ENCODE results near the gene KNCN.

Gene KNCN

DNA sequence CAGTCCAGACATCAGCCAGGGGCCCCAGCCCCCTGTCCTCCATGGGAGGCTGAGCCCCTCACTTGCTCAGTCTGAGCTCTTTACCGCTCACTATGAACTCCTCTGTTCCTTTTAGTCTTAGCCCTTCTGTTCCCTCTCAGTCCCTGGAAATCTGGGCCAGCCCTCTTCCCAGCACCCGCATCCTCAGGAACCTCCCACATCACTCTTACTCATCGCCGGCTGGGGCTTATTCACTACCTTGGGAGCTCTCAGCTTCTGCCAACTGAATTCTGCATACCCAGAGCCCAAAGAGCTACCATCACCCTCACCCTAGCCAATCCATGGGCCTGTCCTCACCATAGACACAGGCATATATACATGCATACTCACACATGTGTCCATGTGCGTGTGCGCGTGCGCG is 11.5 kb downstream of the KNCN start:
- DNase-seq: no peak

DNA sequence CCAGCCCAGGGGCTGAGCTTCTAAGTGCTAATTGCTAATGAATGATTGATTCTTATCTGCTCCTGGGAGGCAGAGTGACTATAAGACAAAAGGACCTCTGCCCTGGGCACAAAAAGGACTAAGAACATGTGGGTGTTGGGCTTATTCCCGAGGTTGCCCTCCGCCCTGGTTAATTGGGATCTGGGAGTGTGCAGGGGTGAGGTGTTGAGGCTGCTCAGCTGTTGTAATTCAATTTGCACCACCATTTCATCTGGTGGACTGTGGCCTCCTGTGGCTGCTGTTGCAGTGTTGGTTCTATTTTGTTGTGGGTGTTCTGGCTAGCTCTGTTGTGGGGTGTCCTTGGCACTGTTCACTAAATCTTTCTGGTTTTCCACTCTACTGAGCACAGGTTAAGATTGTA is 13.3 kb downstream of the KNCN start:
- no peak for DNase-seq

DNA sequence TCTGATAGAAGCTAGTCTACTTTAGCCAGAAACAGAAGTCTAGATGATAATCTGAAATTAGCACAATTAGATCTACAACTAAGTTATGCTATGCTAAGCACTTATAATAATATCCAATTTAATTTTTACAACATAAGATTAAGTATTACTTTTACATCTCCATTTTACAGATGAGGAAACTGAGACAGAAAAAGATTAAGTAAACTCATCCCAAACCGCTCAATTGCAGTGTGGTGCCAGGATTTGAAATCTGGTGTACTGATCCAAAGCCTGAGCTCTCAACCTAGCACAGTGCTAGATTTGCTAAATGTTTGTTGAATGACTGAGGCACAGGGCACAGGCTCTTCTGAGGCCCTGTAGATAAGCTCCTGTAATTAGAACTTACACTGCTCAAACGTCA is 13.8 kb downstream of the KNCN start:
- DNase-seq: no peak

GRCh38 chr1:46536527-46536926 is 14.9 kb downstream of the KNCN start:
- DNase-seq: no peak

DNA sequence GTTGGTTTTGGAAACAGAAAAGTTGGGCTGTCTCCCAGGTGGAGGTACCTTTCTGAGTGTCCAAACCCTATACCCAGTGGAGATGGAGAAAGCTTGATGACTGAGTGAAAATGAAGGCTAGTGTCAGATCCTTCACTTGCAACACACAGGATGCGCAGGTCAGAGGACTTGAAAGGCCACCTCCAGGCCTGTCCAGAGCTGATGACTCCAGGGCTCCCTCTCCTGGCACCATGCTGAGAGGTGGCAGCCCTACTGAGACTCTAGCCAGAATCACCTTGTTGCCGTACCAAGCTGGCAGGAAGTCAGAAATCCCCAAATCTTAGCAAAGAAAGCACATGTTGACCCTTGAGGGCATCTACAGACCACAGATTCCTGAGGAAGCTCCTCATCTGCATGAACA is 16.4 kb downstream of the KNCN start:
- DNase-seq: peak; percentile 14

- DNase-seq: peak; percentile 59
Observed at GRCh38 chr1:46533179-46533864, 18.1 kb downstream of the KNCN start.

DNA sequence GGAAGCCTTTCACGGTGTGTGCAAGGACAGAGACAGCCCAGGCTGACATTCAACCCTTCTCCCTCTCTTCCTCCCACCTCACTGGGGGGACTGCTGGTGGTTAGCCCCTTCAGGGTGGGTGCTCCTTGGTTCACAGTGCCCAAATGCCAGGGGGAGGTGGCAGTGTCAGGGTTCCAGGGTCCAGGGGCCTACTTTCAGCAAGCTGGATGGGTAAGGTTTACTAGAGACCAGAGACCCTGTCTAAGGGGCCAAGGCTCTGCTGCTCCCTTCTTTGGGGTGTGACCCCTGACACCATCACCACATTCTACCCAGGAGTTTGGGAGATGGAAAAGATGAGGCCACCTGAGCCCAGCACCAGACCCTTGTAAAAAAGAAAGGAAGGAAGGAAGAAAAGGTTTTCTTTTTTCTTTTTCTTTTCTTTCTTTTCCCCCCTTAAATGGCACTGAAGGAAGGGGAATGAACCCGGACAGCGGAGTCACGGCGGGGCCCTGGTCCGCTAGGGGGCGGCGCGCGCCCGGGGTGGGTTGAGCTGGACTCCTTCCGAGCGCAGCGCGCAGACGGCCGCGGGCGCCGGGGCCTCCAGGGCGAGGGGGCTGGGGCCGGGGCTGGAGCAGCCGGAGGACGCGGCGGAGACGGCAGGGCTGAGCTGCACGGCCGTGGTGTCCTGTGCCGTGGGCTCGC is 18.8 kb downstream of the KNCN start:
- peak; percentile 70 for DNase-seq

GRCh38 chr1:46532095-46532494 is 19.4 kb downstream of the KNCN start:
- DNase-seq: no peak

GRCh38 chr1:46530791-46531409 is 20.5 kb downstream of the KNCN start:
- no peak for DNase-seq

- no peak for DNase-seq
Observed at GRCh38 chr1:46530311-46530710, 21.1 kb downstream of the KNCN start.

- no peak for DNase-seq
Observed at GRCh38 chr1:46529031-46529630, 22.3 kb downstream of the KNCN start.

GRCh38 chr1:46528297-46528955 is 23.0 kb downstream of the KNCN start:
- no peak for DNase-seq

GRCh38 chr1:46527474-46528296 is 23.8 kb downstream of the KNCN start:
- peak; percentile 71 for DNase-seq

GRCh38 chr1:46526691-46527291 is 24.7 kb downstream of the KNCN start:
- no peak for DNase-seq

GRCh38 chr1:46526013-46526690 is 25.3 kb downstream of the KNCN start:
- no peak for DNase-seq

DNA sequence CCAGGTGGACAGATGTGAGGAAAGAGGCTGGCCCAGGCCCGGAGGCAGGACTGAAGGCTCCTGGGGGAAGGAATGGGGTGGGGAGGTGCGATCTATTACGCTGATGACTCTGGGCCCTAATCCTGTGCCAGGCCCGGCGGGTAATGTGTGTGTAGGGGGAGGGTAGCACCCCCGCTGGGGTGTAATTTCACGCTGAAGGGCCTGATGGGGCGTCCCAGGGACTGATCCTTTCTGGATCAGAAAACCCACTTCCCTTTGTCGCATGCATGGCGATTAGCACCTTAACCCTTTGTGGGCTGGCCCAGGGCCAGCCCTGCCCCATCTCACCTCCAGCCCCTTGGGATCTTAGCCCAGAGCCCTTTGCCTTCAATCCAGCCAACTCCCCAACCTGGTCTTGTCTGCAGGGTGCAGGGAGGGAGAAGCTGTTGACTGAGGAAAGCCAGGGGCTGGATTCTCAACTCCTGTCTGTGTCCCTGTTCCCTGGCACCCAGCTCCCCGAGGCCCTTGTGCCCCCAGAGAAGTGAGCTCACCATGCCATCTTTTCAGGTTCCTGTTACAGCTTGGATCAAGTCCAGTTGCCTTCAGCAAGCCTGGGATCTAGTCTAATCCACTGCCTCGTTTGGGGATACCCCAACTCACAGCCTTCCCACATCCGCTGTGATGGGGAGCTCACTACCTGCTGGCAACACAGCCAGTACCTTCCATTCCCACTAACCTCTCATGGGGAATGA is 26.0 kb downstream of the KNCN start:
- DNase-seq: no peak

DNA sequence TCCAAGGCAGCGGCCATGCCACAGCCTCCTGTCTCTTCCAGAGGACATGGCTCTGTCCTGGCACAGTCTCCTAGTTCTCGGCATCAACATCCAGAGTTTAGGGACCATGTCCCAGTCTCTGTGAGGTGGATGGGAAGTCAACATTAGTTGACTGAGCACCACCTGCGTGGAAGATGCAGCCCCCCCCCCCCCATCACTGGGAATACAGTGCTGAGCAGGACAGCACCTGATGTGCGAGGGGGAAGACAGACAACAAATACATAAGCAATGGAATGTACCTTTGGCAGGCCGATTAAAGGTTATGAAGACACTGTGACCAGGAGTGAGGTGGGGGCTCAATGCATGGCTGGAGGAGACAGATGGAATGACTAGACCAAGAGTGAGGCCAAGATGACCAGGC is 26.6 kb downstream of the KNCN start:
- no peak for DNase-seq

- DNase-seq: no peak
Observed at GRCh38 chr1:46523496-46524353, 27.7 kb downstream of the KNCN start.

- DNase-seq: no peak
Observed at GRCh38 chr1:46522969-46523320, 28.5 kb downstream of the KNCN start.

Measured in CD4-positive, alpha-beta T cell treated with Interleukin-12 subunit alpha and Interleukin-12 subunit beta, for 1 hour (primary cell).